ENCODE data around the gene ZNF611. TPM values are rescaled to one million over a fixed set of nuclear protein-coding genes. Genes with fewer than 3 reads are reported as not detected.
"Not testable (repeated sequence)": the region's sequence is repeated elsewhere in the genome, so short reads cannot be mapped to it uniquely, and the experiment has no call there.

Gene ZNF611
- total RNA-seq, 1 donor from 2014 or later: 23.2 TPM

- no peaks in the 10 kb centered on the region for H3K9me3 ChIP-seq
- TF ChIP-seq, protein P1, sequence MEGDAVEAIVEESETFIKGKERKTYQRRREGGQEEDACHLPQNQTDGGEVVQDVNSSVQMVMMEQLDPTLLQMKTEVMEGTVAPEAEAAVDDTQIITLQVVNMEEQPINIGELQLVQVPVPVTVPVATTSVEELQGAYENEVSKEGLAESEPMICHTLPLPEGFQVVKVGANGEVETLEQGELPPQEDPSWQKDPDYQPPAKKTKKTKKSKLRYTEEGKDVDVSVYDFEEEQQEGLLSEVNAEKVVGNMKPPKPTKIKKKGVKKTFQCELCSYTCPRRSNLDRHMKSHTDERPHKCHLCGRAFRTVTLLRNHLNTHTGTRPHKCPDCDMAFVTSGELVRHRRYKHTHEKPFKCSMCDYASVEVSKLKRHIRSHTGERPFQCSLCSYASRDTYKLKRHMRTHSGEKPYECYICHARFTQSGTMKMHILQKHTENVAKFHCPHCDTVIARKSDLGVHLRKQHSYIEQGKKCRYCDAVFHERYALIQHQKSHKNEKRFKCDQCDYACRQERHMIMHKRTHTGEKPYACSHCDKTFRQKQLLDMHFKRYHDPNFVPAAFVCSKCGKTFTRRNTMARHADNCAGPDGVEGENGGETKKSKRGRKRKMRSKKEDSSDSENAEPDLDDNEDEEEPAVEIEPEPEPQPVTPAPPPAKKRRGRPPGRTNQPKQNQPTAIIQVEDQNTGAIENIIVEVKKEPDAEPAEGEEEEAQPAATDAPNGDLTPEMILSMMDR (IDR thresholded peaks at IDR 0.05): no peak
- DNase-seq (no peak), ATAC-seq (no peak)
- no peaks in the 10 kb centered on the region for H3K27me3 ChIP-seq
- no peak overlapping the region for H3K27ac ChIP-seq
- no peaks in the 10 kb centered on the region for H3K4me1 ChIP-seq
- intact Hi-C loops (cut with DNase I): no loop called here
- peaks cover 24% of the 10 kb centered on the region for H3K36me3 ChIP-seq
- H3K4me3 ChIP-seq: no peak overlapping the region
These were observed 18.3 kb downstream of the ZNF611 start for GRCh38 chr19:52716522-52716921.

GRCh38 chr19:52715902-52716301 is 18.9 kb downstream of the ZNF611 start:
- peaks cover 29% of the 10 kb centered on the region for H3K36me3 ChIP-seq
- intact Hi-C loops (cut with DNase I); DNase-seq: not testable (repeated sequence)

GRCh38 chr19:52715330-52715729 is 19.5 kb downstream of the ZNF611 start:
- H3K4me1 ChIP-seq; H3K27ac ChIP-seq; H3K9me3 ChIP-seq; H3K4me3 ChIP-seq; H3K27me3 ChIP-seq; intact Hi-C loops (cut with DNase I); ATAC-seq; DNase-seq: not testable (repeated sequence)
- H3K36me3 ChIP-seq: peaks cover 33% of the 10 kb centered on the region

More at GRCh38 chr19:52715902-52716301, 18.9 kb downstream of the ZNF611 start:
- H3K27me3 ChIP-seq, H3K9me3 ChIP-seq, H3K4me3 ChIP-seq, H3K4me1 ChIP-seq, H3K27ac ChIP-seq, ATAC-seq: not testable (repeated sequence)

DNA sequence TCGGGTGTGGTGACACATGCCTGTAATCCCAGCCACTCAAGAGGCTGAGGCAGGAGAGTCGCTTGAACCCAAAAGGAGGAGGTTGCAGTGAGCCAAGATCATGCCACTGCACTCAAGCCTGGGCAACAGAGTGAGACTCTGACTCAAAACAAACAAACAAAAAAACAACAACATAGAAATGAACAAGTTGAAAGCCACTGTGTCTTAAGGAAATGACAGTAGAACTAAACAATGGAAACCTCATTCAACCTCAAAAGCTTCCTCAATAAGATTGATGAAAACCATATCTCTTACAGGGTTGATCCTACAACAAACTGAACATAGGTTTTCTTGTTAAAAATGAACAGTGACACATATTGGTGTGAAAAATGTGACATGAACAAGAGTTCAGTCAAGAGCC is 21.8 kb downstream of the ZNF611 start:
- H3K27me3 ChIP-seq; H3K27ac ChIP-seq; intact Hi-C loops (cut with DNase I); ATAC-seq; H3K9me3 ChIP-seq; DNase-seq; H3K4me3 ChIP-seq; H3K4me1 ChIP-seq: not testable (repeated sequence)
- peaks cover 33% of the 10 kb centered on the region for H3K36me3 ChIP-seq

- DNase-seq; H3K27ac ChIP-seq; ATAC-seq; H3K4me1 ChIP-seq; H3K9me3 ChIP-seq; H3K27me3 ChIP-seq; intact Hi-C loops (cut with DNase I); H3K4me3 ChIP-seq: not testable (repeated sequence)
- peaks cover 42% of the 10 kb centered on the region for H3K36me3 ChIP-seq
These were observed 23.2 kb downstream of the ZNF611 start for GRCh38 chr19:52711661-52712060.

GRCh38 chr19:52710538-52710937 is 24.3 kb downstream of the ZNF611 start:
- H3K4me1 ChIP-seq: no peaks in the 10 kb centered on the region
- TF ChIP-seq, protein P1 (IDR thresholded peaks at IDR 0.05): no peak
- no peak for DNase-seq
- intact Hi-C loops (cut with DNase I): no loop called here
- H3K4me3 ChIP-seq: no peak overlapping the region
- ATAC-seq: no peak
- H3K27ac ChIP-seq: no peak overlapping the region
- peaks cover 13% of the 10 kb centered on the region for H3K9me3 ChIP-seq
- H3K36me3 ChIP-seq: peaks cover 51% of the 10 kb centered on the region
- H3K27me3 ChIP-seq: no peaks in the 10 kb centered on the region

DNA sequence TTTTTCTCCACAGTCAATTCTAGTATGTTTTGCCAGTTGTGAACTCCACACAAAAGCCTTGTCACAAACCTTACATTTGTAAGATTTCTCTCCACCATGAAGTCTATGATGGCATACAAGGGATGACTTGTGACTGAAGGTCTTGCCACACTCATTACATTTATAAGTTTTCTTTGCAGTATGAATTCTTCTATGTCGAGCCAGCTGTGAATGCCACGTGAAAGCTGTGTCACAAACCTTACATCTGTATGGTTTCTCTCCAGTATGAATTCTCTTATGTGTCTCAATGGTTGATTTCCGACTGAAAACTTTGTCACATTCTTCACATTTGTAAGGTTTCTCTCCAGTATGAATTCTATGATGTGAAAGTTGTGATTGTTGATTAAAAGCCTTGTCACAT is 29.2 kb downstream of the ZNF611 start:
- DNase-seq; intact Hi-C loops (cut with DNase I); H3K4me1 ChIP-seq; H3K4me3 ChIP-seq; H3K27ac ChIP-seq; ATAC-seq; H3K27me3 ChIP-seq: not testable (repeated sequence)
- Histone ChIP-seq H3K9me3 (peaks cover 22% of the 10 kb centered on the region), H3K36me3 (peaks cover 30% of the 10 kb centered on the region)

- Histone ChIP-seq H3K36me3 (peaks cover 29% of the 10 kb centered on the region), H3K27me3 (no peaks in the 10 kb centered on the region), H3K4me1 (no peaks in the 10 kb centered on the region), H3K9me3 (peaks cover 22% of the 10 kb centered on the region), H3K4me3 (no peak overlapping the region), H3K27ac (no peak overlapping the region)
- intact Hi-C loops (cut with DNase I): no loop called here
- DNase-seq (no peak), ATAC-seq (no peak)
- TF ChIP-seq, protein P1 (IDR thresholded peaks at IDR 0.05): no peak
These were observed 30.9 kb downstream of the ZNF611 start for GRCh38 chr19:52703917-52704316.
